K562 (cell line): ENCODE data around the gene PLXNA3. TPM values are rescaled to one million over a fixed set of nuclear protein-coding genes. Genes with fewer than 3 reads are reported as not detected.
"Not testable (repeated sequence)": the region's sequence is repeated elsewhere in the genome, so short reads cannot be mapped to it uniquely, and the experiment has no call there.

Experiments used
- CBFA2T2 ChIP-seq: fragments of 450-650 bp; conservative IDR thresholded peaks from 2 replicates; pipeline ENCODE4 v1.6.1; 2017; ENCODE audit warnings: mild to moderate bottlenecking
- DACH1 ChIP-seq: fragments of 450-650 bp; IDR thresholded peaks from 2 replicates; pipeline ENCODE4 v1.6.1; 2018; ENCODE audit not compliant: partially characterized antibody
- FOSL1 ChIP-seq: fragments of 200-800 bp; sonication (Bioruptor generic); conservative IDR thresholded peaks from 2 replicates; pipeline ENCODE4 v1.6.1; 2016; ENCODE audit warnings: missing genetic modification characterization, missing compliant biosample characterization
- JUN ChIP-seq, 2 experiments: sonication (generic) in 1 of 2; formaldehyde crosslinking in 1 of 2; IDR thresholded peaks; 2 replicates each; pipeline versions ENCODE4 v1.6.1 to v1.8.0; 2012 to 2022; ENCODE audit warnings: borderline replicate concordance in 2 of 2, mild to moderate bottlenecking in 2 of 2, improper control_type of control experiment in 1 of 2, low read depth in 1 of 2, low read length in 1 of 2, missing genetic modification reagents in 1 of 2
- KDM1A ChIP-seq, 2 experiments: fragments of 450-650 bp; IDR thresholded peaks; 2 replicates each; pipeline ENCODE4 v1.6.1; 2016; ENCODE audit warnings: mild to moderate bottlenecking in 2 of 2
- NR2C1 ChIP-seq, 2 experiments: fragments of 450-650 bp; IDR thresholded peaks; 2 replicates each; pipeline ENCODE4 v1.6.1; 2017; ENCODE audit warnings: mild to moderate bottlenecking in 2 of 2, antibody characterized with exemption in 1 of 2, inconsistent platforms in 1 of 2, missing compliant biosample characterization in 1 of 2, missing genetic modification characterization in 1 of 2
- RCOR1 ChIP-seq, 2 experiments: IDR thresholded peaks; 2 replicates each; pipeline ENCODE4 v1.6.1; 2012; ENCODE audit warnings: low read depth in 2 of 2, low read length in 2 of 2, borderline replicate concordance in 1 of 2, improper control_type of control experiment in 1 of 2
- polyA plus RNA-seq, 8 experiments: library from polyadenylated mRNA; depleted of rRNA in 4 of 8; stranded (reverse) in 5 of 8; unstranded in 3 of 8; fragments of >200 nt; fragmentation: Nextera tagmentation in 2 of 8; fragmentation: Illumina TruSeq in 1 of 8; extraction: Ambion mirVana in 2 of 8; extraction: Trizol in 1 of 8; gene quantifications; 2 replicates each; pipeline versions ENCODE4 v1.2.1 to v1.2.3, GENCODE V29; 2011 to 2014; ENCODE audit warnings: inconsistent platforms in 1 of 8, missing spikeins in 1 of 8
- total RNA-seq, 7 experiments: library from RNA; depleted of rRNA in 6 of 7; stranded (reverse); fragments of >200 nt in 6 of 7; fragmentation: Illumina TruSeq in 2 of 7; extraction: Trizol in 2 of 7; gene quantifications; 2 replicates each; pipeline versions ENCODE4 v1.2.1 to v1.2.3, GENCODE V29; 2011 to 2021; ENCODE audit warnings: low replicate concordance in 1 of 7
- TF ChIP-seq, protein P1 (sequence below), 2 experiments: fragments of 450-650 bp in 1 of 2; sonication (generic) in 1 of 2; formaldehyde crosslinking in 1 of 2; IDR thresholded peaks in 1 of 2; conservative IDR thresholded peaks in 1 of 2; 2 replicates each; pipeline versions ENCODE4 v1.6.1 to v1.8.1; 2016 to 2023; ENCODE audit warnings: mild to moderate bottlenecking in 2 of 2, moderate library complexity in 2 of 2, inconsistent platforms in 1 of 2, missing genetic modification reagents in 1 of 2
- TF ChIP-seq, protein P2 (sequence below): sonication (generic); IDR thresholded peaks from 2 replicates; pipeline ENCODE4 v1.6.1; 2016

Gene PLXNA3
- total and polyA plus RNA-seq, 9 of the 15 experiments (the other 6 are each of a cell fraction or from before 2014, with no cell fraction given), result 0.32 to 47.8 (median 7.5) TPM

DNA sequence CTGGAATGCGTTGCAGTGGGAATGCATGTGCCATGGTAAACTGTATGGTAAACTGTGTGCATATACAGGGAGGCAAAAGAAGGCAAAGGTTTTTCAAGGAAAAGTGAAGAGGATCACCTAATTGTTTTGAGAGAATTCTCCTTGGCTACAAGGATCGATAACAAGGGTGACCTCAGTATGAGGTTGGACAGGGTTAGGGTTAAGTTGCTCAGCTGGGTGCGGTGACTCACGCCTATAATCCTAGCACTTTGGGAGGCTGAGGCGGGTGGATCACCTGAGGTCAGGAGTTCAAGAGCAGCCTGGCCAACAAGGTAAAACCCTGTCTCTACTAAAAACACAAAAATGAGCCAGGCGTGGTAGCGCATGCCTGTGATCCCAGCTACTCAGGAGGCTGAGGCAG lies 43.3 kb downstream of the PLXNA3 start (continued):
- TF ChIP-seq, protein P1, sequence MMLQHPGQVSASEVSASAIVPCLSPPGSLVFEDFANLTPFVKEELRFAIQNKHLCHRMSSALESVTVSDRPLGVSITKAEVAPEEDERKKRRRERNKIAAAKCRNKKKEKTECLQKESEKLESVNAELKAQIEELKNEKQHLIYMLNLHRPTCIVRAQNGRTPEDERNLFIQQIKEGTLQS (IDR thresholded peaks at IDR 0.05), result peak; percentile 82
- TF ChIP-seq, protein P1 (CRISPR knock-in tag; conservative IDR thresholded peaks at IDR 0.05), result not testable (repeated sequence)
- TF ChIP-seq, protein P2, sequence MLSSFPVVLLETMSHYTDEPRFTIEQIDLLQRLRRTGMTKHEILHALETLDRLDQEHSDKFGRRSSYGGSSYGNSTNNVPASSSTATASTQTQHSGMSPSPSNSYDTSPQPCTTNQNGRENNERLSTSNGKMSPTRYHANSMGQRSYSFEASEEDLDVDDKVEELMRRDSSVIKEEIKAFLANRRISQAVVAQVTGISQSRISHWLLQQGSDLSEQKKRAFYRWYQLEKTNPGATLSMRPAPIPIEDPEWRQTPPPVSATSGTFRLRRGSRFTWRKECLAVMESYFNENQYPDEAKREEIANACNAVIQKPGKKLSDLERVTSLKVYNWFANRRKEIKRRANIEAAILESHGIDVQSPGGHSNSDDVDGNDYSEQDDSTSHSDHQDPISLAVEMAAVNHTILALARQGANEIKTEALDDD, result peak; percentile 57; the same call in 1 of the 2 replicates
- peak; percentile 70 for TF ChIP-seq FOSL1 (tag)
- peak; percentile 31; the same call in 1 of the 2 replicates for TF ChIP-seq CBFA2T2
- 0 out of 4 replicates have a peak, but pooled peaks of 1 of the 2 experiments have one; percentile 19 for TF ChIP-seq RCOR1 (IDR thresholded peaks at IDR 0.05; ENCODE audit: borderline replicate concordance in 1 of 2, low read depth in 2 of 2, low read length in 2 of 2)
- TF ChIP-seq NR2C1 (IDR thresholded peaks at IDR 0.05), result peak; percentile 43; the same call in 1 of the 2 replicates
- peak; percentile 59 for TF ChIP-seq NR2C1 (tag; IDR thresholded peaks at IDR 0.05)
- peak; percentile 33; the same call in 1 of the 2 replicates for TF ChIP-seq JUN (IDR thresholded peaks at IDR 0.05; ENCODE audit: borderline replicate concordance, low read depth, low read length)
- TF ChIP-seq JUN (CRISPR knock-in tag; IDR thresholded peaks at IDR 0.05; ENCODE audit: borderline replicate concordance), result not testable (repeated sequence)
- TF ChIP-seq DACH1, result peak; percentile 47
- peak; percentile 39 to 50; a peak in 2 of 4 replicates for TF ChIP-seq KDM1A (IDR thresholded peaks at IDR 0.05)
